Right lung (tissue), 10 donors: ENCODE measurements around the gene CSAG1. TPM values are rescaled to one million over a fixed set of nuclear protein-coding genes. Genes with fewer than 3 reads are reported as not detected.
"Not testable (repeated sequence)": the region's sequence is repeated elsewhere in the genome, so short reads cannot be mapped to it uniquely, and the experiment has no call there.

Experiments
- DNase-seq, 2 donors: peaks; one replicate each; pipeline ENCODE4 v3.0.0-alpha.2; 2013
- long read RNA-seq, 8 donors: transcript quantifications; one replicate each; lab custom pipeline, GENCODE V29; 2026
- polyA plus RNA-seq, 5 donors: library from polyadenylated mRNA; unstranded; fragments of 120-200 nt; gene quantifications; one replicate each; pipeline versions ENCODE4 v1.2.1 to v1.2.3, GENCODE V29; 2013; ENCODE audit warnings: inconsistent platforms in 1 of 5, low replicate concordance in 1 of 5; ENCODE audit not compliant: insufficient read length in 5 of 5, insufficient read depth in 1 of 5

Gene CSAG1, protein sequence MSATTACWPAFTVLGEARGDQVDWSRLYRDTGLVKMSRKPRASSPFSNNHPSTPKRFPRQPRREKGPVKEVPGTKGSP
- not detected for polyA plus RNA-seq
- long read RNA-seq, donor 1, result 0 reads
- long read RNA-seq, donor 2, result 0 reads
- long read RNA-seq, donor 3, result 0 reads
- long read RNA-seq, donor 4, result 0 reads
- long read RNA-seq, donor 5, result 0 reads
- long read RNA-seq, donor 6, result 0 reads
- long read RNA-seq, donor 7, result 0 reads
- long read RNA-seq, donor 8, result 0 reads

DNA sequence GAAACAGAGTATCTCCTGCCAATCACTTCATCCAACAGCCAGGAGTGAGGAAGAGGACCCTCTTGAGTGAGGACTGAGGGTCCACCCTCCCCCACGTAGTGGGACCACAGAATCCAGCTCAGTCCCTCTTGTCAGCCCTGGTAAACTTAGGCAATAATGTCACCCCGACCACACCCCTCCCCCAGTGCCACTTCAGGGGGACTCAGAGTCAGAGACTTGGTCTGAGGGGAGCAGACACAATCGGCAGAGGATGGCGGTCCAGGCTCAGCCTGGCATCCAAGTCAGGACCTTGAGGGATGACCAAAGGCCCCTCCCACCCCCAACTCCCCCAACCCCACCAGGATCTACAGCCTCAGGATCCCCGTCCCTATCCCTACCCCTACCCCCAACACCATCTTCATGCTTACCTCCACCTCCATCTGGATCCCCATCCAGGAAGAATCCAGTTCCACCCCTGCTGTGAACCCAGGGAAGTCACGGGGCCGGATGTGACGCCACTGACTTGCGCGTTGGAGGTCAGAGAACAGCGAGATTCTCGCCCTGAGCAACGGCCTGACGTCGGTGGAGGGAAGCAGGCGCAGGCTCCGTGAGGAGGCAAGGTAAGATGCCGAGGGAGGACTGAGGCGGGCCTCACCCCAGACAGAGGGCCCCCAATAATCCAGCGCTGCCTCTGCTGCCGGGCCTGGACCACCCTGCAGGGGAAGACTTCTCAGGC lies at the start of gene CSAG1, which contains the start of gene MAGEA12:
CSAG1 (minus strand) TSS at position 461 of the 715 bp plus-strand sequence. CDS start 1,261 bp downstream, outside the sequence.
MAGEA12 (plus strand) TSS at position 497 of the 715 bp plus-strand sequence. CDS start 2,405 bp downstream, outside the sequence.
- DNase-seq, result no peak

DNA sequence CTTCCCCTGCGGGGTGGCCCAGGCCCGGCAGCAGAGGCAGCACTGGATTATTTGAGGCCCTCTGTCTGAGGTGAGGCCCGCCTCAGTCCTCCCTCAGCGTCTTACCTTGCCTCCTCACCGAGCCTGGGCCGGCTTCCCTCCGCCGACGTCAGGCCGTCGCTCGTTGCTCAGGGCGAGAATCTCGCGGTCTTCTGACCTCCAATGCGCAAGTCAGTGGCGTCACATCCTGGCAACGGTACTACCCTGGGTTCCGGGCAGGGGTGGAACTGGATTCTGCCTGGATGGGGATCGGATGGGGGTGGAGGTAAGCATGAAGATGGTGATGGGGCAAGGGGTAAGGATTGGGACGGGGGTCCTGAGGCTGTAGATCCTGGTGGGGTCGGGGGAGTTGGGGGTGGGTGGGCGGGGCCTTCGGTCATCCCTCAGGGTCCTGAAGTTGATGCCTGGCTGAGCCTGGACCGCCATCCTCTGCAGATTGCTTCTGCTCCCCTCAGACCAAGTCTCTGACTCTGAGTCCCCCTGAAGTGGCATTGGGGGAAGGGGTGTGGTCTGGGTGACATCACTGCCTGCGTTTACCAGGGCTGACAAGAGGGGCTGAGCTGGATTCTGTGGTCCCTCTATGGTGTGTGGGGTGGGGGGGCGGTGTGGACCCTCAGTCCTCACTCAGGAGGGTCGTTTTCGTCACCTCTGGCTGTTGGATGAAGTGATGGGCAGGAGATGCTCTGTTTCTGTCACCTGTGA lies 36.2 kb upstream of the CSAG1 start, which contains the start of gene MAGEA6:
MAGEA6 (minus strand) TSS at position 141 of the 741 bp plus-strand sequence. CDS start 2,039 bp downstream, outside the sequence.
- DNase-seq, result not testable (repeated sequence)

DNA sequence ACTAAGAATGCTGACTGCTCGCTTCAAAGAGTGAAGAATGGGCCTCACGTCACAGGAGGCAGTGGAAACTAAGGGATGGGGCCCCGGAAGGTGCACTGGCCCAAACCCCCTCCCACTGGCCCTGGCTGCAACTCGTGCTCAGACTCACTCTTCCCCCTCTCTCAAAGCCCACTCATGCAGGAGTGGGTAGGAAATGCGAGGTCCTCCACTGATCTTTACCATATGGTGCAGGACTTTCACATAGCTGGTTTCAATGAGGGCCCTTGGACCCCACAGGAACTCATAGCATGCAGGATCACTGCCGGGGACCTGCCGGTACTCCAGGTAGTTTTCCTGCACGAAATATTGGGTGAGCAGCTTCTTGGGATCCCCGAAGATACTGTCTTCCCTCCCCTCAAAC lies 33.0 kb upstream of the CSAG1 start:
- not testable (repeated sequence) for DNase-seq

DNA sequence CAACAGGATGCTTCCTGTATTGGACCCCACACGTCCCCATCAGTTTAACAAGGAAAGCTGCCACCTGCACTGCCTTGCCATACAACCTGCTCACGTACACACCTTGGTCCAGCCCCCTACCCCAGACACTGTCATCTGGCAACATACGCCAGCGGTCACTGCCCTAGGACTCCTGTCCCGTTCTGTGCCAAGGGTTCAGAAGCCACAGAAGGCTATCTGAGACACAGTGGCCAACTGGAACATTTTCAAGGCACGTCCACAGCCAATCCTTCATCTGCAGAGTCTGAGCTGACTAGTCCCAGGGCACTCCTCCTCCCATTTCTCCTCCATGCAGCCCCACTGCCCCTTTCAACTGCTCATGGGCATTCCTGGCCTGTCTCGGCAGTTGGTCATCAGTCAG lies 28.1 kb upstream of the CSAG1 start:
- DNase-seq, result not testable (repeated sequence)

DNA sequence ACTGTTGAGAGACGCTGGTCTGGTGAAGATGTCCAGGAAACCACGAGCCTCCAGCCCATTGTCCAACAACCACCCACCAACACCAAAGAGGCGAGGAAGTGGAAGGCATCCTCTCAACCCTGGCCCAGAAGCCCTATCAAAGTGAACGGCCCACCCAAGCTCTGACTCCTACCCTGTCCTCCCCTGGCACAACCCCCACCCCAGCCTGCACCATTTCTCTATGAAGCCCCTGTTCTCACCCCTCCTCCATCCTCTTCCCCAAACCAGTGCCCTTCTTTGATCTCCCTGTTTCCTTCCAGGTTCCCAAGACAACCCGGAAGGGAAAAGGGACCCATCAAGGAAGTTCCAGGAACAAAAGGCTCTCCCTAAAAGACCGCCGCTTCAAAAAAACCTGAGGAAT lies 26.0 kb upstream of the CSAG1 start:
- not testable (repeated sequence) for DNase-seq

DNA sequence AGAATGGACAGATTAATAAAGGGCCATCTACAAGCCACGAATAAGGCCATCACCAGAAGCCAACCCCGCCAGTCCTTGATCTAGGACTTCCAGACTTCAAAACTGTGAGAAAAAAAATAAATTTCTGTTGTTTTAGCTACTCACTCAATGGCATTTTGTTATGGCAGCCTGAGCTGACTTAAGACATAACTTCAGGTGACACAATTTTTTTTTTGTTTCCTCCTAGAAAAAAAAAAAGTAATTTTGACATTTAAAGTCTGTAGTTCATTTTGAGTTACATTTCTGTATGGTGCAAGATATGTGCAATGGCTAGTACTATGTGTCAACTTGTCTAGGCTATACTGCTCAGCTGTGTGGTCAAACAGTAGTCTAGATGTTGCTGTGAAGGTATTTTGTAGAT lies 25.4 kb upstream of the CSAG1 start, which contains the start of gene CSAG3:
CSAG3 (plus strand) TSS at position 301 of the 400 bp plus-strand sequence.
- DNase-seq, result not testable (repeated sequence)

DNA sequence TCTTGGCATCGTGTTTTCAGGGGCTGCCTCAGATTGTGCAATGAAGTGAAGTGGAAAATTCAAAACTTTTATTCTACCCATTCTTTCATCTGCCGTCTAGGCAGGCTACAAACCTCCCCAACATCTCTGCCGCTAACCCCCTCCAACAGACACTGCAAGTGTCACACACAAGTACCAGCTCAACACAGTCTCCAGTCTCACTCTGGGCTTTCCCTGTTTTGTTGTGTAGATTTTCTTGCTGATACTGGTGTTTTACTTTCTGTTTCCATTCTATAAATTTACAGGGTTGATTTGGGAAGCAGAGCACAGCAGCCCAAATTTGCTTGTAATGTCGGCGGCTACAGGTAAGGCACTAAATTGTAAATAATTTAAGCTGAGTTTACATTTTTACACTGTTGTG lies 21.4 kb upstream of the CSAG1 start:
- not testable (repeated sequence) for DNase-seq

DNA sequence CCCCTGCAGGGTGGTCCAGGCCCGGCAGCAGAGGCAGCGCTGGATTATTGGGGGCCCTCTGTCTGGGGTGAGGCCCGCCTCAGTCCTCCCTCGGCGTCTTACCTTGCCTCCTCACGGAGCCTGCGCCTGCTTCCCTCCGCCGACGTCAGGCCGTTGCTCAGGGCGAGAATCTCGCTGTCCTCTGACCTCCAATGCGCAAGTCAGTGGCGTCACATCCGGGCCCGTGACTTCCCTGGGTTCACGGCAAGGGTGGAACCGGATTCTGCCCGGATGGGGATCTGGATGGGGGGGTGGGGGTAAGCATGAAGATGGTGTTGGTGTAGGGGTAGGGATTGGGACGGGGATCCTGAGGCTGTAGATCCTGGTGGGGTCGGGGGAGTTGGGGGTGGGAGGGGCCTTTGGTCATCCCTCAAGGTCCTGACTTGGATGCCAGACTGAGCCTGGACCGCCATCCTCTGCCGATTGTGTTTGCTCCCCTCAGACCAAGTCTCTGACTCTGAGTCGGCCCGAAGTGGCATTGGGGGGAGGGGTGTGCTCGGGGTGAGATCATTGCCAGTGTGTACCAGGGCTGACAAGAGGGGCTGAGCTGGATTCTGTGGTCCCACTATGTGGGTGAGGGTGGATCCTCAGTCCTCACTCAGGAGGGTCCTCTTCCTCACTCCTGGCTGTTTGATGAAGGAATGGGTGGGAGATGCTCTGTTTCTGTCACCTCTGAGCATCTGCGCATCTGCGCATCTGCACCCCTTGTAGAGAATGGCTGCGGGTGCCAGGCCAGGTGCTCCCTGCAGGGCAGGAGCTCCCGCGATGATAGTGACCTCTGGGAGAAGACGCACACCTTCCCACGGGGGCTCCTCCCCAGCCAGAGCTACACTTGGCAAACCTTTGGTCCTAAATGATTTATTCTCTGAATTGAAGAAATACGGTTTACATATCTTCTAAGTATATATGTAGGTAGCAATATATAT lies 20.4 kb upstream of the CSAG1 start, which contains the start of gene MAGEA2:
MAGEA2 (minus strand) TSS at position 157 of the 965 bp plus-strand sequence. CDS start 2,479 bp downstream, outside the sequence.
- DNase-seq, result not testable (repeated sequence)

DNA sequence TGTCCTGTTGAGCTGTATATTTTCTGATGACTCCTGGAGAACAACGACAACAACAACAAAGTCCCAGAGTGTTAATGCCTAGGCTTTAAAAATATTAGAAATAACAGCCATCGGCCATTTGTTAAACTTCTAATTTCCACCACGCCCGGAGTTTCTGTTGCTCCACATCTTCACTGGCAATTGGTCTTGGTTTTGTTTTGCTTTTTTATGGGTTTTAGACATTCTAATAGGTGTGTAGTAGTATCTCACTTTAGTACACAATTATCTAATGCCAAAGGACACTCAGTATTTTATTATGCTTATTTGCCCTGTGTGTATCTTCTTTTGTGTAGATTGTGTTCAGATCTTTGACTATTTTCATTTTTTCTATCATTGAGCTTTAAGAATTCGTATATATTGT lies 5.0 kb upstream of the CSAG1 start:
- DNase-seq, result no peak

DNA sequence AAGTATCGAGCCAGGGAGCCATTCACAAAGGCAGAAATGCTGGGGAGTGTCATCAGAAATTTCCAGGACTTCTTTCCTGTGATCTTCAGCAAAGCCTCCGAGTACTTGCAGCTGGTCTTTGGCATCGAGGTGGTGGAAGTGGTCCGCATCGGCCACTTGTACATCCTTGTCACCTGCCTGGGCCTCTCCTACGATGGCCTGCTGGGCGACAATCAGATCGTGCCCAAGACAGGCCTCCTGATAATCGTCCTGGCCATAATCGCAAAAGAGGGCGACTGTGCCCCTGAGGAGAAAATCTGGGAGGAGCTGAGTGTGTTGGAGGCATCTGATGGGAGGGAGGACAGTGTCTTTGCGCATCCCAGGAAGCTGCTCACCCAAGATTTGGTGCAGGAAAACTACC lies 3.0 kb upstream of the CSAG1 start:
- not testable (repeated sequence) for DNase-seq

DNA sequence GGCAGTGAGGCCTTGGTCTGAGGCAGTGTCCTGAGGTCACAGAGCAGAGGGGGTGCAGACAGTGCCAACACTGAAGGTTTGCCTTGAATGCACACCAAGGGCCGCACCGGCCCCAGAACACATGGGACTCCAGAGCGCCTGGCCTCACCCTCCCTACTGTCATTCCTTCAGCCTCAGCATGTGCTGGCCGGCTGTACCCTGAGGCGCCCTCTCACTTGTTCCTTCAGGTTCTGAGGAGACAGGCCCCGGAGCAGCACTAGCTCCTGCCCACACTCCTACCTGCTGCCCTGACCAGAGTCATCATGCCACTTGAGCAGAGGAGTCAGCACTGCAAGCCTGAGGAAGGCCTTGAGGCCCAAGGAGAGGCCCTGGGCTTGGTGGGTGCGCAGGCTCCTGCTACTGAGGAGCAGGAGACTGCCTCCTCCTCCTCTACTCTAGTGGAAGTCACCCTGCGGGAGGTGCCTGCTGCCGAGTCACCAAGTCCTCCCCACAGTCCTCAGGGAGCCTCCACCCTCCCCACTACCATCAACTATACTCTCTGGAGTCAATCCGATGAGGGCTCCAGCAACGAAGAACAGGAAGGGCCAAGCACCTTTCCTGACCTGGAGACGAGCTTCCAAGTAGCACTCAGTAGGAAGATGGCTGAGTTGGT lies 2.5 kb upstream of the CSAG1 start:
- DNase-seq, result no peak

DNA sequence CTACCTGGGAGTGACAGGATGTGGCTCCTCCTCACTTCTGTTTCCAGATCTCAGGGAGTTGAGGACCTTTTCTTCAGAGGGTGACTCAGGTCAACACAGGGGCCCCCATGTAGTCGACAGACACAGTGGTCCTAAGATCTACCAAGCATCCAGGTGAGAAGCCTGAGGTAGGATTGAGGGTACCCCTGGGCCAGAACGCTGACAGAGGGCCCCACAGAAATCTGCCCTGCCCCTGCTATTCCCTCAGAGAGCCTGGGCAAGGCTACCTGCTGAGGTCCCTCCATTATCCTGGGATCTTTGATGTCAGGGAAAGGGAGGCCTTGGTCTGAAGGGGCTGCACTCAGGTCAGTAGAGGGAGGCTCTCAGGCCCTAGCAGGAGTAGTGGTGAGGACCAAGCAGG lies 1.6 kb upstream of the CSAG1 start:
- no peak for DNase-seq

DNA sequence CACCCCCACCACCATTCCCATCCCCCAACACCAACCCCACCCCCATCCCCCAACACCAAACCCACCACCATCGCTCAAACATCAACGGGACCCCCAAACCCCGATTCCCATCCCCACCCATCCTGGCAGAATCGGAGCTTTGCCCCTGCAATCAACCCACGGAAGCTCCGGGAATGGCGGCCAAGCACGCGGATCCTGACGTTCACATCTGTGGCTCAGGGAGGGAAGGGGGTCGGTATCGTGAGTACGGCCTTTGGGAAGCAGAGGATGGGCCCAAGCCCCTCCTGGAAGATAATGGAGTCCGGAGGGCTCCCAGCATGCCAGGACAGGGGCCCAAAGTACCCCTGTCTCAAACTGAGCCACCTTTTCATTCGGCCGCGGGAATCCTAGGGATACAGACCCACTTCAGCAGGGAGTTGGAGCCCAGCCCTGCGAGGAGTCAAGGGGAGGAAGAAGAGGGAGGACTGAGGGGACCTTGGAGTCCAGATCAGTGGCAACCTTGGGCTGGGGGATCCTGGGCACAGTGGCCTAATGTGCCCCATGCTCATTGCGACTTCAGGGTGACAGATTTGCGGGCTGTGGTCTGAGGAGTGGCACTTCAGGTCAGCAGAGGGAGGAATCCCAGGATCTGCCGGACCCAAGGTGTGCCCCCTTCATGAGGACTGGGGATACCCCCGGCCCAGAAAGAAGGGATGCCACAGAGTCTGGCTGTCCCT lies 780 bp upstream of the CSAG1 start:
- DNase-seq, result not testable (repeated sequence)

DNA sequence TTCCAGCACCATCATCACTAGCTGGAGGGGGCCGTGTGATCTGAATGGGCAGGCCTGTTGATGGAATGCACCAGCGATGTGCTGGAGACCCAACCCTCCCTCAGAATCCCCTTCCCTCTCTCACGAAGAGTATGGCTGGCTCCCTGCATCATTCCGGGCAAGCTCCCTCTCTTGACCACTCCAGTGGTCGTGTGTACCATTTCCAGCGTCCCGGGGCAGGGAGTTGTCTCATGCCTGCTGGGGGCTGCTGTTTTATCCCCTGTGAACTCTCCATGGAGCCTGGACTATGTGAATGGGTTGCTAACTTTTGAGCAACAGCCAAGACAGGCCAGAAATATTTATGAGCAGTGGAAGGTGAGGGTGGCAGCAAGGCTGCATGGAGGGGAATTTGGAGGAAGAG lies 8.1 kb downstream of the CSAG1 start:
- no peak for DNase-seq

DNA sequence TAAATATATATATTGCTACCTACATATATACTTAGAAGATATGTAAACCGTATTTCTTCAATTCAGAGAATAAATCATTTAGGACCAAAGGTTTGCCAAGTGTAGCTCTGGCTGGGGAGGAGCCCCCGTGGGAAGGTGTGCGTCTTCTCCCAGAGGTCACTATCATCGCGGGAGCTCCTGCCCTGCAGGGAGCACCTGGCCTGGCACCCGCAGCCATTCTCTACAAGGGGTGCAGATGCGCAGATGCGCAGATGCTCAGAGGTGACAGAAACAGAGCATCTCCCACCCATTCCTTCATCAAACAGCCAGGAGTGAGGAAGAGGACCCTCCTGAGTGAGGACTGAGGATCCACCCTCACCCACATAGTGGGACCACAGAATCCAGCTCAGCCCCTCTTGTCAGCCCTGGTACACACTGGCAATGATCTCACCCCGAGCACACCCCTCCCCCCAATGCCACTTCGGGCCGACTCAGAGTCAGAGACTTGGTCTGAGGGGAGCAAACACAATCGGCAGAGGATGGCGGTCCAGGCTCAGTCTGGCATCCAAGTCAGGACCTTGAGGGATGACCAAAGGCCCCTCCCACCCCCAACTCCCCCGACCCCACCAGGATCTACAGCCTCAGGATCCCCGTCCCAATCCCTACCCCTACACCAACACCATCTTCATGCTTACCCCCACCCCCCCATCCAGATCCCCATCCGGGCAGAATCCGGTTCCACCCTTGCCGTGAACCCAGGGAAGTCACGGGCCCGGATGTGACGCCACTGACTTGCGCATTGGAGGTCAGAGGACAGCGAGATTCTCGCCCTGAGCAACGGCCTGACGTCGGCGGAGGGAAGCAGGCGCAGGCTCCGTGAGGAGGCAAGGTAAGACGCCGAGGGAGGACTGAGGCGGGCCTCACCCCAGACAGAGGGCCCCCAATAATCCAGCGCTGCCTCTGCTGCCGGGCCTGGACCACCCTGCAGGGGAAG lies 19.4 kb downstream of the CSAG1 start, which contains the start of gene MAGEA2B:
MAGEA2B (plus strand) TSS at position 814 of the 973 bp plus-strand sequence. CDS start 2,479 bp downstream, outside the sequence.
- not testable (repeated sequence) for DNase-seq

DNA sequence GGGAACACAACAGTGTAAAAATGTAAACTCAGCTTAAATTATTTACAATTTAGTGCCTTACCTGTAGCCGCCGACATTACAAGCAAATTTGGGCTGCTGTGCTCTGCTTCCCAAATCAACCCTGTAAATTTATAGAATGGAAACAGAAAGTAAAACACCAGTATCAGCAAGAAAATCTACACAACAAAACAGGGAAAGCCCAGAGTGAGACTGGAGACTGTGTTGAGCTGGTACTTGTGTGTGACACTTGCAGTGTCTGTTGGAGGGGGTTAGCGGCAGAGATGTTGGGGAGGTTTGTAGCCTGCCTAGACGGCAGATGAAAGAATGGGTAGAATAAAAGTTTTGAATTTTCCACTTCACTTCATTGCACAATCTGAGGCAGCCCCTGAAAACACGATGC lies 20.3 kb downstream of the CSAG1 start:
- DNase-seq, result not testable (repeated sequence)

DNA sequence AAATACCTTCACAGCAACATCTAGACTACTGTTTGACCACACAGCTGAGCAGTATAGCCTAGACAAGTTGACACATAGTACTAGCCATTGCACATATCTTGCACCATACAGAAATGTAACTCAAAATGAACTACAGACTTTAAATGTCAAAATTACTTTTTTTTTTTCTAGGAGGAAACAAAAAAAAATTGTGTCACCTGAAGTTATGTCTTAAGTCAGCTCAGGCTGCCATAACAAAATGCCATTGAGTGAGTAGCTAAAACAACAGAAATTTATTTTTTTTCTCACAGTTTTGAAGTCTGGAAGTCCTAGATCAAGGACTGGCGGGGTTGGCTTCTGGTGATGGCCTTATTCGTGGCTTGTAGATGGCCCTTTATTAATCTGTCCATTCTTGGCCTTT lies 24.3 kb downstream of the CSAG1 start, which contains the start of gene CSAG2:
CSAG2 (minus strand) TSS at position 101 of the 400 bp plus-strand sequence. CDS start 161 bp downstream, outside the sequence.
- DNase-seq, result not testable (repeated sequence)

DNA sequence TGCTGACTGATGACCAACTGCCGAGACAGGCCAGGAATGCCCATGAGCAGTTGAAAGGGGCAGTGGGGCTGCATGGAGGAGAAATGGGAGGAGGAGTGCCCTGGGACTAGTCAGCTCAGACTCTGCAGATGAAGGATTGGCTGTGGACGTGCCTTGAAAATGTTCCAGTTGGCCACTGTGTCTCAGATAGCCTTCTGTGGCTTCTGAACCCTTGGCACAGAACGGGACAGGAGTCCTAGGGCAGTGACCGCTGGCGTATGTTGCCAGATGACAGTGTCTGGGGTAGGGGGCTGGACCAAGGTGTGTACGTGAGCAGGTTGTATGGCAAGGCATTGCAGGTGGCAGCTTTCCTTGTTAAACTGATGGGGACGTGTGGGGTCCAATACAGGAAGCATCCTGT lies 27.0 kb downstream of the CSAG1 start:
- DNase-seq, result not testable (repeated sequence)
